Ovary (tissue), 9 donors: Measurements from ENCODE around the gene FCN1. TPM values are rescaled to one million over a fixed set of nuclear protein-coding genes. Genes with fewer than 3 reads are reported as not detected.

Experiments used
- DNase-seq, 5 donors: peaks; one replicate each; pipeline ENCODE4 v3.0.0-alpha.2; 2019 to 2020
- H3K27ac ChIP-seq, 2 donors: fragments of 200-600 bp; one replicate each; pipeline versions ENCODE4 v1.5.1 to v1.8.0; 2019 to 2022
- H3K27me3 ChIP-seq: fragments of 200-600 bp; one replicate; pipeline ENCODE4 v1.8.0; 2022
- H3K36me3 ChIP-seq: fragments of 200-600 bp; sonication (generic); one replicate; pipeline ENCODE4 v1.5.1; 2019
- H3K4me1 ChIP-seq: one replicate; pipeline ENCODE4 v1.8.1; 2013; ENCODE audit warnings: mild to moderate bottlenecking, moderate library complexity; ENCODE audit not compliant: insufficient read depth
- H3K4me3 ChIP-seq: fragments of 200-600 bp; sonication (generic); one replicate; pipeline ENCODE4 v1.5.1; 2017
- H3K9me3 ChIP-seq, 2 donors: fragments of 200-600 bp in 1 of 2; sonication (generic) in 1 of 2; one replicate each; pipeline versions ENCODE4 v1.5.1 to v1.8.1; 2013 to 2019; ENCODE audit warnings: mild to moderate bottlenecking in 1 of 2, moderate library complexity in 1 of 2
- CTCF ChIP-seq, 3 donors: fragments of 450-650 bp in 2 of 3; fragments of 200-600 bp in 1 of 3; IDR thresholded peaks; one replicate each; pipeline versions ENCODE4 v1.5.1 to v1.8.0; 2016 to 2022; ENCODE audit warnings: antibody characterized with exemption in 3 of 3, mild to moderate bottlenecking in 1 of 3
- EP300 ChIP-seq: sonication (generic); formaldehyde crosslinking; IDR thresholded peaks from one replicate; pipeline ENCODE4 v1.6.1; 2017; ENCODE audit warnings: antibody characterized with exemption
- POLR2A ChIP-seq: fragments of 450-650 bp; IDR thresholded peaks from one replicate; pipeline ENCODE4 v1.6.1; 2017; ENCODE audit warnings: antibody characterized with exemption, mild to moderate bottlenecking, moderate library complexity
- WGBS, 3 donors: extraction: QIAGEN DNeasy Blood & Tissue Kit in 1 of 3; methylation state at CpG; one replicate each; pipeline versions ENCODE4 v1.1.5 to v1.1.7; 2013 to 2017; 5-methylcytosine and 5-hydroxymethylcytosine counted together
- intact Hi-C, 4 donors: fragments of 100-400 bp; cut with DNase I; formaldehyde crosslinking; loops; one replicate each; pipeline versions ENCODE4 v1.11.0 to v1.15.1; 2022 to 2023
- polyA plus RNA-seq, 2 donors: library from polyadenylated mRNA; stranded (reverse); fragments of 200-250 nt in 1 of 2; fragments of 350-450 nt in 1 of 2; fragmentation: Illumina TruSeq in 1 of 2; extraction: RNeasy Lipid Tissue Mini Kit (QIAGEN cat#74804) in 1 of 2; gene quantifications; one replicate each; pipeline ENCODE4 v1.2.3, GENCODE V29; 2013 to 2014
- total RNA-seq, 7 donors: library from RNA; depleted of rRNA in 2 of 7; stranded (reverse); fragments of >200 nt in 2 of 7; fragmentation: NEBNext Ultra II Directional in 3 of 7; extraction: Animal tissue kit (Norgen Biotek cat#: 25700) in 3 of 7; gene quantifications; one replicate each; pipeline versions ENCODE4 v1.1.0 to v1.2.4, GENCODE V29; 2016 to 2023
- donor health status: DM: no; HTN: no; CAD: no; lungs with moderate emphysema.
- donor health status: DM: no; HTN: no; CAD: no.
- donor health status: Bipolar disorder and iron deficiency.
- donor health status: DM: yes; HTN: yes; CAD: no.
- donor health status: DM: no; HTN: no; CAD: no.
- donor health status: DM: yes; HTN: yes; CAD: no.

FCN1 gene
- total and polyA plus RNA-seq, 9 donors: 0.43 to 5.0 (median 1.9) TPM; not detected in 2

GRCh38 chr9:134913041-134913712, 4.5 kb downstream of the FCN1 start:
- DNase-seq: peak in 2 of 5 donors; percentile 9 to 14
- Histone ChIP-seq H3K9me3 (no peaks in the 10 kb centered on the region), H3K27ac (no peak overlapping the region), H3K27me3 (no peaks in the 10 kb centered on the region), H3K36me3 (no peaks in the 10 kb centered on the region), H3K4me3 (no peak overlapping the region), H3K4me1 (peaks cover 3% of the 10 kb centered on the region)
- intact Hi-C loops: no loop called here
- 89 to 94% (median 93%) methylated on average over 22 of the region's 22 CpGs for WGBS, 3 donors
- TF ChIP-seq EP300: no peak
- no peak for TF ChIP-seq CTCF (IDR thresholded peaks at IDR 0.05)
- no peak for TF ChIP-seq POLR2A

- H3K27me3 ChIP-seq: no peaks in the 10 kb centered on the region
- no peak overlapping the region for H3K27ac ChIP-seq
- peaks cover 3% of the 10 kb centered on the region for H3K4me1 ChIP-seq
- 87 to 89% (median 89%) methylated on average over 20 of the region's 20 CpGs for WGBS, 3 donors
- H3K4me3 ChIP-seq: no peak overlapping the region
- H3K36me3 ChIP-seq: no peaks in the 10 kb centered on the region
- no peak for TF ChIP-seq POLR2A
- DNase-seq: peak in 2 of 5 donors; percentile 5 to 8
- intact Hi-C loops: no loop called here
- no peaks in the 10 kb centered on the region for H3K9me3 ChIP-seq
Observed at GRCh38 chr9:134912126-134912840, 5.4 kb downstream of the FCN1 start.

GRCh38 chr9:134909511-134910481, 7.9 kb downstream of the FCN1 start:
- Histone ChIP-seq H3K9me3 (no peaks in the 10 kb centered on the region), H3K27me3 (no peaks in the 10 kb centered on the region), H3K36me3 (no peaks in the 10 kb centered on the region), H3K27ac (no peak overlapping the region), H3K4me3 (no peak overlapping the region), H3K4me1 (no peaks in the 10 kb centered on the region)
- WGBS, 3 donors: 93 to 96% (median 95%) methylated on average over 24 of the region's 24 CpGs
- DNase-seq: peak in 1 of 5 donors; percentile 10
- intact Hi-C loops: no loop called here
- TF ChIP-seq POLR2A (no peak), CTCF (IDR thresholded peaks at IDR 0.05) (no peak), EP300 (no peak)

- Histone ChIP-seq H3K27me3 (no peaks in the 10 kb centered on the region), H3K4me3 (no peak overlapping the region), H3K9me3 (no peaks in the 10 kb centered on the region), H3K27ac (no peak overlapping the region), H3K36me3 (no peaks in the 10 kb centered on the region), H3K4me1 (no peaks in the 10 kb centered on the region)
- no peak for DNase-seq
- 78 to 81% (median 80%) methylated on average over 13 of the region's 13 CpGs for WGBS, 3 donors
- TF ChIP-seq CTCF (IDR thresholded peaks at IDR 0.05) (no peak), EP300 (no peak), POLR2A (no peak)
- intact Hi-C loops: no loop called here
Observed at GRCh38 chr9:134908524-134909309, 9.0 kb downstream of the FCN1 start.
